Measurements from ENCODE around the gene HLA-DMA. TPM values are rescaled to one million over a fixed set of nuclear protein-coding genes. Genes with fewer than 3 reads are reported as not detected.

HLA-DMA gene
- total RNA-seq, 2 donors from 2014 or later: 16.9 to 73.0 TPM

DNA sequence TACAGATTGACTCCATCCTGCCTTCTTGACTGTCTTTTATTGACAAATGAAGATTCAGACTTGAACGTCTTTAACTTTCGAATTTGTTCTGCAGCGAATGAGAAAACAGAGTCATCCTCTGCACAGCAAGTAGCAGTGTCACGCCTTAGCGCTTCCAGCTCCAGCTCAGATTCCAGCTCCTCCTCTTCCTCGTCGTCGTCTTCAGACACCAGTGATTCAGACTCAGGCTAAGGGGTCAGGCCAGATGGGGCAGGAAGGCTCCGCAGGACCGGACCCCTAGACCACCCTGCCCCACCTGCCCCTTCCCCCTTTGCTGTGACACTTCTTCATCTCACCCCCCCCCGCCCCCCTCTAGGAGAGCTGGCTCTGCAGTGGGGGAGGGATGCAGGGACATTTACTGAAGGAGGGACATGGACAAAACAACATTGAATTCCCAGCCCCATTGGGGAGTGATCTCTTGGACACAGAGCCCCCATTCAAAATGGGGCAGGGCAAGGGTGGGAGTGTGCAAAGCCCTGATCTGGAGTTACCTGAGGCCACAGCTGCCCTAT lies 27.7 kb upstream of the HLA-DMA start:
- no peak overlapping the region for H3K4me3 Mint-ChIP-seq
- DNase-seq (ENCODE audit: low spot score) (no peak), ATAC-seq (peak in 1 of 2 donors; percentile 0)
- no peaks in the 10 kb centered on the region for H3K9me3 Mint-ChIP-seq
- peaks cover 54 to 64% of the 10 kb centered on the region in 2 donors for H3K4me1 Mint-ChIP-seq (ENCODE audit: low read depth in 2 of 2)
- H3K36me3 Mint-ChIP-seq: peaks cover 42% of the 10 kb centered on the region
- H3K27ac Mint-ChIP-seq: peak overlapping the region; percentile 33 to 87
- H3K27me3 Mint-ChIP-seq: no peaks in the 10 kb centered on the region

GRCh38 chr6:32979720-32980487 lies 27.0 kb upstream of the HLA-DMA start:
- Mint-ChIP-seq H3K4me3 (no peak overlapping the region), H3K27ac (peak overlapping the region; percentile 83 to 87), H3K27me3 (no peaks in the 10 kb centered on the region), H3K36me3 (peaks cover 49% of the 10 kb centered on the region), H3K9me3 (no peaks in the 10 kb centered on the region), H3K4me1 (ENCODE audit: low read depth in 2 of 2) (peaks cover 61 to 68% of the 10 kb centered on the region in 2 donors)
- ATAC-seq (no peak), DNase-seq (ENCODE audit: low spot score) (no peak)

DNA sequence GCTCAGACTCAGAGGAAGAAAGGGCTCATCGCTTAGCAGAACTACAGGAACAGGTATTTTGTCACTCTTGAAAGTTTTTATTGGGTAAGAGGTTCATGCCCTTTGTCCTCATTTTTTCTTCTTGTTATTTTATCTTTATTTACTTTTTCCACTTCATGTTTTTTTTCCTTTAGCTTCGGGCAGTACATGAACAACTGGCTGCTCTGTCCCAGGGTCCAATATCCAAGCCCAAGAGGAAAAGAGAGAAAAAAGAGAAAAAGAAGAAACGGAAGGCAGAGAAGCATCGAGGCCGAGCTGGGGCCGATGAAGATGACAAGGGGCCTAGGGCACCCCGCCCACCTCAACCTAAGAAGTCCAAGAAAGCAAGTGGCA lies 25.0 kb upstream of the HLA-DMA start:
- Mint-ChIP-seq H3K4me3 (peak overlapping the region; percentile 93), H3K9me3 (no peaks in the 10 kb centered on the region), H3K4me1 (ENCODE audit: low read depth in 2 of 2) (peaks cover 67 to 71% of the 10 kb centered on the region in 2 donors), H3K36me3 (peaks cover 66% of the 10 kb centered on the region), H3K27me3 (no peaks in the 10 kb centered on the region), H3K27ac (peak overlapping the region; percentile 83 to 87)
- ATAC-seq (no peak), DNase-seq (ENCODE audit: low spot score) (no peak)

DNA sequence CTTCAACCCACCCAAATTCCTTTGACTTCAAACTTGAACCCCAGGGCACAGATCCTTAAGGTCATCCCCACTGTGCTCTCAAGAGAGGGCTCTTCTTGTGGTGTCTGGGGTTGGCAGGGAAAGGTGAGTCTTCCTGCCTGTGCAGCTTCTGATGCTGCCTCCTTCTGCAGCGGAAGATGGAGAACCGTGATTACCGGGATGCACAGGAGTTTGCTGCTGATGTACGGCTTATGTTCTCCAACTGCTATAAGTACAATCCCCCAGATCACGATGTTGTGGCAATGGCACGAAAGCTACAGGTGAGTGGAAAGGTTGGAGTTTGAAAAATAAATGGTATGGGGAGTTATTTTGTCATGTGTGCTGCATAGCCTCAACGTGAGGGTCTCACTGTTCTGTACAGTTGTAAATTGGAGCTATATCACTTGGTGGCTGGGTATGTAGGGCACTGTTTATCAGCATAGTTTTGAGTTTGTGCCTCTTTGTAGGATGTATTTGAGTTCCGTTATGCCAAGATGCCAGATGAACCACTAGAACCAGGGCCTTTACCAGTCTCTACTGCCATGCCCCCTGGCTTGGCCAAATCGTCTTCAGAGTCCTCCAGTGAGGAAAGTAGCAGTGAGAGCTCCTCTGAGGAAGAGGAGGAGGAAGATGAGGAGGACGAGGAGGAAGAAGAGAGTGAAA lies 24.5 kb upstream of the HLA-DMA start:
- peak overlapping the region; percentile 93 for H3K4me3 Mint-ChIP-seq

GRCh38 chr6:32976334-32977069 lies 23.6 kb upstream of the HLA-DMA start:
- ATAC-seq (no peak), DNase-seq (ENCODE audit: low spot score) (no peak)
- Mint-ChIP-seq H3K36me3 (peaks cover 62% of the 10 kb centered on the region), H3K27ac (peak overlapping the region; percentile 83 to 87), H3K4me3 (peak overlapping the region; percentile 93), H3K27me3 (no peaks in the 10 kb centered on the region), H3K4me1 (ENCODE audit: low read depth in 2 of 2) (peaks cover 61 to 66% of the 10 kb centered on the region in 2 donors), H3K9me3 (no peaks in the 10 kb centered on the region)

More for the DNA sequence above, 24.5 kb upstream of the HLA-DMA start:
- ATAC-seq (no peak), DNase-seq (ENCODE audit: low spot score) (no peak)
- H3K27ac Mint-ChIP-seq: peak overlapping the region; percentile 83 to 87
- no peaks in the 10 kb centered on the region for H3K9me3 Mint-ChIP-seq
- H3K4me1 Mint-ChIP-seq (ENCODE audit: low read depth in 2 of 2): peaks cover 68 to 70% of the 10 kb centered on the region in 2 donors
- no peaks in the 10 kb centered on the region for H3K27me3 Mint-ChIP-seq
- H3K36me3 Mint-ChIP-seq: peaks cover 69% of the 10 kb centered on the region

DNA sequence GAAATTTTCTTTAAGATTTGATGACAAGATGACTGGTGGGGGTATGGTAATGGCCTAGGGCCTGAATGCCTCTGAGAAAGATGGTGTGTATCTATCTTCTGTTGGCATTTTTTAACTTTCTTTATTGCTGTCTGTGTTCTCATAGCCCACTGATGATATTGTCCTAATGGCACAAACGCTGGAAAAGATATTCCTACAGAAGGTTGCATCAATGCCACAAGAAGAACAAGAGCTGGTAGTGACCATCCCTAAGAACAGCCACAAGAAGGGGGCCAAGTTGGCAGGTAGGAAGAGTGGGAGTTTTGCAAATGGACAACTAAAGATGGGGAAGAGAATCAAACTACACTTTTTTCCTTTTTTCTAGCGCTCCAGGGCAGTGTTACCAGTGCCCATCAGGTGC lies 23.0 kb upstream of the HLA-DMA start:
- Mint-ChIP-seq H3K4me3 (peak overlapping the region; percentile 93), H3K4me1 (ENCODE audit: low read depth in 2 of 2) (peaks cover 65 to 69% of the 10 kb centered on the region in 2 donors), H3K9me3 (no peaks in the 10 kb centered on the region), H3K27me3 (no peaks in the 10 kb centered on the region), H3K27ac (peak overlapping the region; percentile 83 to 87), H3K36me3 (peaks cover 67% of the 10 kb centered on the region)
- ATAC-seq (no peak), DNase-seq (ENCODE audit: low spot score) (no peak)

DNA sequence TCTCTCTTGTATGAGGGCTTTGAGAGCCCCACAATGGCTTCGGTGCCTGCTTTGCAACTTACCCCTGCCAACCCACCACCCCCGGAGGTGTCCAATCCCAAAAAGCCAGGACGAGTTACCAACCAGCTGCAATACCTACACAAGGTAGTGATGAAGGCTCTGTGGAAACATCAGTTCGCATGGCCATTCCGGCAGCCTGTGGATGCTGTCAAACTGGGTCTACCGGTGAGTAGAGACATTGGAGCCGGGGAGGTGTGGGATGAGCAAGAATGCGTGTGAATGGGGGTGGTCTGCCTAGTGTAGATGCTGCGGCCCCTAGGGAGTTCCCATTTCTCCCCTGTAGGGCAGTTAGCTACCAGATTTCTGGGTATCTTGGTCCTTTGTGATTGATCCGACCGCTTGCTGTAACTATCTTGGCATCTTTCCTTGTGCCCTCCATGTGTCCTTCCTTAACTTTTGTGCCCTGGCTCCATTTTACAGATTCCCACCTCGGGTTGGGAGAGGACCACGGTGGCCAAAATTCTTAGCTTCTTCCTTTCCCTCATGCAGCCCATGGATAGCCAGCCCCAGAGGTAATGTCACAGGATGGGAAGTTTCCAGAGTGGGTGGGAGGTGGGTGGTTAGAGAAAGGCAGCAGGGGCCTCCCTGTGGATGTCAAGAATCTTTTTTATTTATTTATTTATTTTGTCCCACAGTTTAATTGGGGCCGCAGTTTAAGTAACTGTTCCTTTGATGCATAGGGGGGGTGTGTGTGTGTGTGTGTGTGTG lies 21.8 kb upstream of the HLA-DMA start:
- DNase-seq (ENCODE audit: low spot score) (no peak), ATAC-seq (no peak)
- Mint-ChIP-seq H3K9me3 (no peaks in the 10 kb centered on the region), H3K27ac (peak overlapping the region; percentile 83 to 87), H3K4me3 (peak overlapping the region; percentile 93), H3K27me3 (no peaks in the 10 kb centered on the region), H3K36me3 (peaks cover 62% of the 10 kb centered on the region), H3K4me1 (ENCODE audit: low read depth in 2 of 2) (peaks cover 62 to 67% of the 10 kb centered on the region in 2 donors)

GRCh38 chr6:32974016-32974333 lies 21.1 kb upstream of the HLA-DMA start:
- Mint-ChIP-seq H3K27ac (peak overlapping the region; percentile 83 to 87), H3K4me3 (peak overlapping the region; percentile 93), H3K9me3 (no peaks in the 10 kb centered on the region), H3K36me3 (peaks cover 58% of the 10 kb centered on the region), H3K27me3 (no peaks in the 10 kb centered on the region), H3K4me1 (ENCODE audit: low read depth in 2 of 2) (peaks cover 58 to 65% of the 10 kb centered on the region in 2 donors)
- DNase-seq (ENCODE audit: low spot score): no peak
- no peak for ATAC-seq

- no peaks in the 10 kb centered on the region for H3K27me3 Mint-ChIP-seq
- H3K4me3 Mint-ChIP-seq: peak overlapping the region; percentile 93
- no peak for ATAC-seq
- DNase-seq (ENCODE audit: low spot score): peak; percentile 84
- H3K27ac Mint-ChIP-seq: peak overlapping the region; percentile 83 to 87
- H3K36me3 Mint-ChIP-seq: peaks cover 58% of the 10 kb centered on the region
- peaks cover 58 to 61% of the 10 kb centered on the region in 2 donors for H3K4me1 Mint-ChIP-seq (ENCODE audit: low read depth in 2 of 2)
- H3K9me3 Mint-ChIP-seq: no peaks in the 10 kb centered on the region
Measured at GRCh38 chr6:32973144-32974015, 20.5 kb upstream of the HLA-DMA start.

- Mint-ChIP-seq H3K4me1 (ENCODE audit: low read depth in 2 of 2) (peaks cover 53 to 57% of the 10 kb centered on the region in 2 donors), H3K4me3 (peak overlapping the region; percentile 93)
Measured at GRCh38 chr6:32972353-32973143, 19.7 kb upstream of the HLA-DMA start.

DNA sequence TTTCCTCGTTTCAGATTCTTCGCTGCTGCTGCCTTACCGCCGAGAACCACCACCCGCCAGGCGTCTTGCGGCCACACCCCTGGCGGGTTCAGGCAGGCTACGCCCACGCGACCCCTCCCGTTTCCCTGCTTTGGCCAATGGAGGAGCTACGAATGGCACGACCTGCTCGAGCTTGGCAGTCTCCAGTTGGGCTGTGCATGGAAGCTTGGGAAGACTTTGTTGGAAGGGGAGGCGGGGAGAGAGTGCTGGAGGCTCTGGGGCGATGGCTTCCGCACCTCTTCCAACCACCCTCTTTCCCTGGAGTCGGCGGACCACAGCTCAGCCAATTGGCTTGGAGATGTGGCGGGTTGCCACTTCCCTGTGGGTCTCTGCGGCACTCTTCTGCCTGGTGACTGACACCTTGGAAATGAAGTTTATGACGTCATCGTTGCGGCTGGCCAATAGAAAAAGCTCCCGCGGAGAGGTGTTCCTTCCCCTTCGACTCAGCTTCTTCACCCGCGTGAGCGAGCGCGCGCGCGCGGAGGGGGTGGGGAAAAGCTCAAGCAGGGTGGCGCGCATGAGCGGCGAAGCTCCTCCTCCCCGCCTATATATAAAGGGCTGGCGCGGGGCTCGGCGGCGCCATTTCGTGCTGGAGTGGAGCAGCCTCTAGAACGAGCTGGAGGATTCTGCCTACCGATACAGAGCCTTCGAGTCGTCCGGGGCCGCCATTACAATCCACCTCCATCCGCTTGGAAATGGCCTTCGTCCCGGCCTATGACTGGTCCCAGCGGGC lies 18.9 kb upstream of the HLA-DMA start:
- Mint-ChIP-seq H3K4me1 (ENCODE audit: low read depth in 2 of 2) (peaks cover 53 to 57% of the 10 kb centered on the region in 2 donors), H3K36me3 (peaks cover 53% of the 10 kb centered on the region), H3K4me3 (peak overlapping the region; percentile 93), H3K27ac (peak overlapping the region; percentile 83 to 87), H3K9me3 (no peaks in the 10 kb centered on the region), H3K27me3 (no peaks in the 10 kb centered on the region)
- peak; percentile 68 to 78 for ATAC-seq
- peak; percentile 99 for DNase-seq (ENCODE audit: low spot score)

More at GRCh38 chr6:32972353-32973143, 19.7 kb upstream of the HLA-DMA start:
- H3K36me3 Mint-ChIP-seq: peaks cover 57% of the 10 kb centered on the region
- H3K27ac Mint-ChIP-seq: peak overlapping the region; percentile 83 to 87
- no peaks in the 10 kb centered on the region for H3K27me3 Mint-ChIP-seq
- DNase-seq (ENCODE audit: low spot score): peak; percentile 81
- H3K9me3 Mint-ChIP-seq: no peaks in the 10 kb centered on the region
- ATAC-seq: peak; percentile 0

All from natural killer cell treated with Interleukin-12 subunit alpha and Interleukin-12 subunit beta and Interleukin-15 and Interleukin-18, amount 100 ng/mL, for 72 hours (primary cell).